SK-N-SH (cell line): ENCODE data around the gene TUBA1A. TPM values are rescaled to one million over a fixed set of nuclear protein-coding genes. Genes with fewer than 3 reads are reported as not detected.

ENCODE experiments used
- CHD2 ChIP-seq: fragments of 150-350 bp; IDR thresholded peaks from 2 replicates; pipeline ENCODE4 v1.6.1; 2018; ENCODE audit warnings: low read length; ENCODE audit not compliant: partially characterized antibody
- ELF1 ChIP-seq: IDR thresholded peaks from 2 replicates; pipeline ENCODE4 v1.4.0; 2012
- EP300 ChIP-seq, 2 experiments: IDR thresholded peaks; 2 replicates each; pipeline versions ENCODE4 v1.4.0 to v1.6.1; 2012; ENCODE audit warnings: borderline replicate concordance in 1 of 2, low read depth in 1 of 2, low read length in 1 of 2
- FOSL2 ChIP-seq: IDR thresholded peaks from 2 replicates; pipeline ENCODE4 v1.4.0; 2012; ENCODE audit warnings: low read depth, mild to moderate bottlenecking, moderate library complexity, borderline replicate concordance
- FOXJ3 ChIP-seq: sonication (generic); formaldehyde crosslinking; IDR thresholded peaks from 2 replicates; pipeline ENCODE4 v1.5.1; 2020; ENCODE audit warnings: mild to moderate bottlenecking, missing genetic modification reagents
- FOXM1 ChIP-seq: IDR thresholded peaks from 2 replicates; pipeline ENCODE4 v1.4.0; 2012; ENCODE audit warnings: low read depth, mild to moderate bottlenecking
- GABPA ChIP-seq: IDR thresholded peaks from 2 replicates; pipeline ENCODE4 v1.4.0; 2012; ENCODE audit warnings: low read depth, mild to moderate bottlenecking
- JUND ChIP-seq: IDR thresholded peaks from 2 replicates; pipeline ENCODE4 v1.4.0; 2012
- MEF2A ChIP-seq: IDR thresholded peaks from 2 replicates; pipeline ENCODE4 v1.4.0; 2012; ENCODE audit warnings: low read depth, borderline replicate concordance
- MXI1 ChIP-seq: IDR thresholded peaks from 2 replicates; pipeline ENCODE4 v1.6.1; 2012; ENCODE audit warnings: mild to moderate bottlenecking, low read depth, low read length, improper control_type of control experiment
- NFIC ChIP-seq: IDR thresholded peaks from 2 replicates; pipeline ENCODE4 v1.4.0; 2012; ENCODE audit warnings: borderline replicate concordance
- NRF1 ChIP-seq: IDR thresholded peaks from 2 replicates; pipeline ENCODE4 v1.6.1; 2012; ENCODE audit warnings: low read depth, mild to moderate bottlenecking, low read length
- POLR2AphosphoS5 ChIP-seq: IDR thresholded peaks from 2 replicates; pipeline ENCODE4 v1.6.1; 2012; ENCODE audit warnings: low read depth, low read length
- RAD21 ChIP-seq: IDR thresholded peaks from 2 replicates; pipeline ENCODE4 v1.6.1; 2012; ENCODE audit warnings: mild to moderate bottlenecking, low read length
- RCOR1 ChIP-seq: fragments of 150-350 bp; IDR thresholded peaks from 2 replicates; pipeline ENCODE4 v1.6.1; 2017; ENCODE audit warnings: antibody characterized with exemption, low read length
- RFX5 ChIP-seq: IDR thresholded peaks from 2 replicates; pipeline ENCODE4 v1.6.1; 2012; ENCODE audit warnings: mild to moderate bottlenecking, improper control_type of control experiment, low read length
- RXRA ChIP-seq: IDR thresholded peaks from 2 replicates; pipeline ENCODE4 v1.4.0; 2012; ENCODE audit warnings: low read depth, mild to moderate bottlenecking, borderline replicate concordance
- SIN3A ChIP-seq: IDR thresholded peaks from 2 replicates; pipeline ENCODE4 v1.6.1; 2012; ENCODE audit warnings: low read depth, mild to moderate bottlenecking, low read length, moderate library complexity, borderline replicate concordance
- TCF12 ChIP-seq: IDR thresholded peaks from 2 replicates; pipeline ENCODE4 v1.4.0; 2012
- TEAD4 ChIP-seq: IDR thresholded peaks from 2 replicates; pipeline ENCODE4 v1.4.0; 2012; ENCODE audit warnings: mild to moderate bottlenecking, borderline replicate concordance; ENCODE audit not compliant: insufficient read depth
- polyA plus RNA-seq, 3 experiments: library from polyadenylated mRNA; depleted of rRNA; stranded (reverse); fragments of >200 nt; gene quantifications; 2 replicates each; pipeline ENCODE4 v1.2.3, GENCODE V29; 2012
- TF ChIP-seq, protein P1 (sequence below): IDR thresholded peaks from 2 replicates; pipeline ENCODE4 v1.6.1; 2012; ENCODE audit warnings: mild to moderate bottlenecking, low read depth, low read length, moderate library complexity
- TF ChIP-seq, protein P2 (sequence below): IDR thresholded peaks from 2 replicates; pipeline ENCODE4; 2012
- TF ChIP-seq, protein P3 (sequence below): fragments of 150-350 bp; IDR thresholded peaks from 2 replicates; pipeline ENCODE4 v1.6.1; 2017; ENCODE audit warnings: antibody characterized with exemption, low read length, low read depth, borderline replicate concordance
- TF ChIP-seq, protein P4 (sequence below): IDR thresholded peaks from 2 replicates; pipeline ENCODE4 v1.4.0; 2012; ENCODE audit warnings: low read depth, borderline replicate concordance
- TF ChIP-seq, protein P5 (sequence below): IDR thresholded peaks from 2 replicates; pipeline ENCODE4 v1.4.0; 2012; ENCODE audit warnings: low read depth
- TF ChIP-seq, protein P6 (sequence below): fragments of 150-350 bp; IDR thresholded peaks from 2 replicates; pipeline ENCODE4 v1.6.1; 2016; ENCODE audit warnings: mild to moderate bottlenecking, low read depth, low read length

Gene TUBA1A
- polyA plus RNA-seq, 1 of the 3 experiments (the other 2 are of a cell fraction), result 1,427 TPM

DNA sequence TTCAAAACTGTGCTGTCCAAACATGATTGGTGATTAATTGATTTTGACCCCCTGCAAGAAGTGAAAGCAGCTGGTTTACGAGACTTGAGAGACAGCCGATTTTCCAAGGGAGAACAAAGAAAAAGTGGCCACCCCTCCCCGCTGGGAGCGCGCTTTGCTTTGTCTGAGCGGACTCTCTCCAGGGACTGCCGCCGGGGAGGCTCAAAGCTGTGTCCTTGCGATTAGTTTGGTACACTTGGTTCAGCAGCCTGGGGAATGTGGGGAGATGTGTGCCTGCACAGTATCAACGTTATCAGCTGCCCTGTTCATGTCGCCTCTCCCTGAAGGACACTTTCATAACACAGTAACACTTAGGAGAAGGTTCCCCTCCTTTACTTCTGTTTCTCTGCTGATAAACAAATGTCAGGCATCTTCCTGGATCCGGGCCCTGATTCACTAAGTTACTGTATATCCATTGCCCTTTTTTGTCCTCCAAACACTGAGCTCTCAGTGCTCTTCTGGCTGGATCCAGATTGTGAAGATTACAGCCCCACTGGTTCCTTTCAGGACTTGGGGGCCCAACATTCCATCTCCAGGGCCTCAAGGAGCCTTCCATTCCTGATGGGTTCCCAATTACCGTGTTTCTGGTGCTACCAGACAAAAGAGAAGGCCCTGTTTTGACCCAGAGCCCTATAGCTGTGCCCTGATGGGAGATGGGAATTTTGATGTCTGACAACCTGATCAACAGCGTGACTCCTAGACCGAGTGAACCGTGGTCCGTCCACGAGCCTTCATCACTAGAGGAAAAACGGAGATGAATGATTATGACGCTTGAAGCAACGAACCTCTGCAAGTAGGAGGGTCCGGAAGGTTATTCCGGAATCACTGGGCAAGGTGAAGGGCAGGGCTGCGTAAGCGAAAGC lies 44.3 kb upstream of the TUBA1A start (continued):
- TF ChIP-seq, protein P1, sequence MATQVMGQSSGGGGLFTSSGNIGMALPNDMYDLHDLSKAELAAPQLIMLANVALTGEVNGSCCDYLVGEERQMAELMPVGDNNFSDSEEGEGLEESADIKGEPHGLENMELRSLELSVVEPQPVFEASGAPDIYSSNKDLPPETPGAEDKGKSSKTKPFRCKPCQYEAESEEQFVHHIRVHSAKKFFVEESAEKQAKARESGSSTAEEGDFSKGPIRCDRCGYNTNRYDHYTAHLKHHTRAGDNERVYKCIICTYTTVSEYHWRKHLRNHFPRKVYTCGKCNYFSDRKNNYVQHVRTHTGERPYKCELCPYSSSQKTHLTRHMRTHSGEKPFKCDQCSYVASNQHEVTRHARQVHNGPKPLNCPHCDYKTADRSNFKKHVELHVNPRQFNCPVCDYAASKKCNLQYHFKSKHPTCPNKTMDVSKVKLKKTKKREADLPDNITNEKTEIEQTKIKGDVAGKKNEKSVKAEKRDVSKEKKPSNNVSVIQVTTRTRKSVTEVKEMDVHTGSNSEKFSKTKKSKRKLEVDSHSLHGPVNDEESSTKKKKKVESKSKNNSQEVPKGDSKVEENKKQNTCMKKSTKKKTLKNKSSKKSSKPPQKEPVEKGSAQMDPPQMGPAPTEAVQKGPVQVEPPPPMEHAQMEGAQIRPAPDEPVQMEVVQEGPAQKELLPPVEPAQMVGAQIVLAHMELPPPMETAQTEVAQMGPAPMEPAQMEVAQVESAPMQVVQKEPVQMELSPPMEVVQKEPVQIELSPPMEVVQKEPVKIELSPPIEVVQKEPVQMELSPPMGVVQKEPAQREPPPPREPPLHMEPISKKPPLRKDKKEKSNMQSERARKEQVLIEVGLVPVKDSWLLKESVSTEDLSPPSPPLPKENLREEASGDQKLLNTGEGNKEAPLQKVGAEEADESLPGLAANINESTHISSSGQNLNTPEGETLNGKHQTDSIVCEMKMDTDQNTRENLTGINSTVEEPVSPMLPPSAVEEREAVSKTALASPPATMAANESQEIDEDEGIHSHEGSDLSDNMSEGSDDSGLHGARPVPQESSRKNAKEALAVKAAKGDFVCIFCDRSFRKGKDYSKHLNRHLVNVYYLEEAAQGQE, result no peak
- TF ChIP-seq TEAD4 (no peak), JUND (no peak), POLR2AphosphoS5 (peak; percentile 74), FOXJ3 (CRISPR knock-in tag) (0 out of 2 replicates have a peak, but pooled peaks have one; percentile 31), RXRA (no peak), NFIC (no peak), RFX5 (no peak), NRF1 (no peak), MXI1 (no peak), ELF1 (no peak), SIN3A (0 out of 2 replicates have a peak, but pooled peaks have one; percentile 33), MEF2A (no peak), GABPA (no peak), CHD2 (no peak), RAD21 (no peak), FOXM1 (no peak), EP300 (IDR thresholded peaks at IDR 0.05; ENCODE audit: borderline replicate concordance in 1 of 2, low read depth in 1 of 2, low read length in 1 of 2) (peak in 1 of 2 experiments; percentile 44; a peak in 1 of 4 replicates), FOSL2 (no peak), TCF12 (no peak), RCOR1 (0 out of 2 replicates have a peak, but pooled peaks have one; percentile 40)
- TF ChIP-seq, protein P2, sequence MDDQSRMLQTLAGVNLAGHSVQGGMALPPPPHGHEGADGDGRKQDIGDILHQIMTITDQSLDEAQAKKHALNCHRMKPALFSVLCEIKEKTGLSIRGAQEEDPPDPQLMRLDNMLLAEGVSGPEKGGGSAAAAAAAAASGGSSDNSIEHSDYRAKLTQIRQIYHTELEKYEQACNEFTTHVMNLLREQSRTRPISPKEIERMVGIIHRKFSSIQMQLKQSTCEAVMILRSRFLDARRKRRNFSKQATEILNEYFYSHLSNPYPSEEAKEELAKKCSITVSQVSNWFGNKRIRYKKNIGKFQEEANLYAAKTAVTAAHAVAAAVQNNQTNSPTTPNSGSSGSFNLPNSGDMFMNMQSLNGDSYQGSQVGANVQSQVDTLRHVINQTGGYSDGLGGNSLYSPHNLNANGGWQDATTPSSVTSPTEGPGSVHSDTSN, result peak; percentile 37; the same call in 1 of the 2 replicates
- TF ChIP-seq, protein P3, sequence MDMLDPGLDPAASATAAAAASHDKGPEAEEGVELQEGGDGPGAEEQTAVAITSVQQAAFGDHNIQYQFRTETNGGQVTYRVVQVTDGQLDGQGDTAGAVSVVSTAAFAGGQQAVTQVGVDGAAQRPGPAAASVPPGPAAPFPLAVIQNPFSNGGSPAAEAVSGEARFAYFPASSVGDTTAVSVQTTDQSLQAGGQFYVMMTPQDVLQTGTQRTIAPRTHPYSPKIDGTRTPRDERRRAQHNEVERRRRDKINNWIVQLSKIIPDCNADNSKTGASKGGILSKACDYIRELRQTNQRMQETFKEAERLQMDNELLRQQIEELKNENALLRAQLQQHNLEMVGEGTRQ, result no peak
- TF ChIP-seq, protein P4, sequence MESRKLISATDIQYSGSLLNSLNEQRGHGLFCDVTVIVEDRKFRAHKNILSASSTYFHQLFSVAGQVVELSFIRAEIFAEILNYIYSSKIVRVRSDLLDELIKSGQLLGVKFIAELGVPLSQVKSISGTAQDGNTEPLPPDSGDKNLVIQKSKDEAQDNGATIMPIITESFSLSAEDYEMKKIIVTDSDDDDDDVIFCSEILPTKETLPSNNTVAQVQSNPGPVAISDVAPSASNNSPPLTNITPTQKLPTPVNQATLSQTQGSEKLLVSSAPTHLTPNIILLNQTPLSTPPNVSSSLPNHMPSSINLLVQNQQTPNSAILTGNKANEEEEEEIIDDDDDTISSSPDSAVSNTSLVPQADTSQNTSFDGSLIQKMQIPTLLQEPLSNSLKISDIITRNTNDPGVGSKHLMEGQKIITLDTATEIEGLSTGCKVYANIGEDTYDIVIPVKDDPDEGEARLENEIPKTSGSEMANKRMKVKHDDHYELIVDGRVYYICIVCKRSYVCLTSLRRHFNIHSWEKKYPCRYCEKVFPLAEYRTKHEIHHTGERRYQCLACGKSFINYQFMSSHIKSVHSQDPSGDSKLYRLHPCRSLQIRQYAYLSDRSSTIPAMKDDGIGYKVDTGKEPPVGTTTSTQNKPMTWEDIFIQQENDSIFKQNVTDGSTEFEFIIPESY, result no peak
- TF ChIP-seq, protein P5, sequence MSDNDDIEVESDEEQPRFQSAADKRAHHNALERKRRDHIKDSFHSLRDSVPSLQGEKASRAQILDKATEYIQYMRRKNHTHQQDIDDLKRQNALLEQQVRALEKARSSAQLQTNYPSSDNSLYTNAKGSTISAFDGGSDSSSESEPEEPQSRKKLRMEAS, result no peak
- TF ChIP-seq, protein P6, sequence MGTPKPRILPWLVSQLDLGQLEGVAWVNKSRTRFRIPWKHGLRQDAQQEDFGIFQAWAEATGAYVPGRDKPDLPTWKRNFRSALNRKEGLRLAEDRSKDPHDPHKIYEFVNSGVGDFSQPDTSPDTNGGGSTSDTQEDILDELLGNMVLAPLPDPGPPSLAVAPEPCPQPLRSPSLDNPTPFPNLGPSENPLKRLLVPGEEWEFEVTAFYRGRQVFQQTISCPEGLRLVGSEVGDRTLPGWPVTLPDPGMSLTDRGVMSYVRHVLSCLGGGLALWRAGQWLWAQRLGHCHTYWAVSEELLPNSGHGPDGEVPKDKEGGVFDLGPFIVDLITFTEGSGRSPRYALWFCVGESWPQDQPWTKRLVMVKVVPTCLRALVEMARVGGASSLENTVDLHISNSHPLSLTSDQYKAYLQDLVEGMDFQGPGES, result no peak
